Measurements from ENCODE around the gene YTHDC1. TPM values are rescaled to one million over a fixed set of nuclear protein-coding genes. Genes with fewer than 3 reads are reported as not detected.

YTHDC1 gene
- total RNA-seq, 1 experiment from 2014 or later: 31.8 TPM

- DNase-seq (ENCODE audit: low spot score): no peak
Measured at GRCh38 chr4:68359508-68359907, 9.6 kb upstream of the YTHDC1 start.

GRCh38 chr4:68358988-68359387 lies 9.1 kb upstream of the YTHDC1 start:
- no peak for DNase-seq (ENCODE audit: low spot score)

- DNase-seq (ENCODE audit: low spot score): no peak
Measured at GRCh38 chr4:68352791-68353190, 2.9 kb upstream of the YTHDC1 start.

- DNase-seq (ENCODE audit: low spot score): no peak
Measured at GRCh38 chr4:68349279-68349648, 626 bp downstream of the YTHDC1 start.

- DNase-seq (ENCODE audit: low spot score): no peak
Measured at GRCh38 chr4:68348577-68348976, 1.3 kb downstream of the YTHDC1 start.

- DNase-seq (ENCODE audit: low spot score): no peak
Measured at GRCh38 chr4:68347845-68348244, 2.0 kb downstream of the YTHDC1 start.

- no peak for DNase-seq (ENCODE audit: low spot score)
Measured at GRCh38 chr4:68346461-68346860, 3.4 kb downstream of the YTHDC1 start.

GRCh38 chr4:68344785-68345184 lies 5.1 kb downstream of the YTHDC1 start:
- no peak for DNase-seq (ENCODE audit: low spot score)

- no peak for DNase-seq (ENCODE audit: low spot score)
Measured at GRCh38 chr4:68344049-68344448, 5.8 kb downstream of the YTHDC1 start.

GRCh38 chr4:68342134-68342533 lies 7.8 kb downstream of the YTHDC1 start:
- DNase-seq (ENCODE audit: low spot score): no peak

GRCh38 chr4:68338625-68339024 lies 11.3 kb downstream of the YTHDC1 start:
- DNase-seq (ENCODE audit: low spot score): no peak

- no peak for DNase-seq (ENCODE audit: low spot score)
Measured at GRCh38 chr4:68337522-68337921, 12.4 kb downstream of the YTHDC1 start.

- DNase-seq (ENCODE audit: low spot score): no peak
Measured at GRCh38 chr4:68337004-68337403, 12.9 kb downstream of the YTHDC1 start.

GRCh38 chr4:68336530-68336929 lies 13.4 kb downstream of the YTHDC1 start:
- DNase-seq (ENCODE audit: low spot score): no peak

- DNase-seq (ENCODE audit: low spot score): no peak
Measured at GRCh38 chr4:68326141-68326540, 23.7 kb downstream of the YTHDC1 start.

GRCh38 chr4:68324519-68325262 lies 25.2 kb downstream of the YTHDC1 start:
- DNase-seq (ENCODE audit: low spot score): no peak

GRCh38 chr4:68319040-68319439 lies 30.9 kb downstream of the YTHDC1 start:
- no peak for DNase-seq (ENCODE audit: low spot score)

- no peak for DNase-seq (ENCODE audit: low spot score)
Measured at GRCh38 chr4:68316193-68316969, 33.5 kb downstream of the YTHDC1 start.

- no peak for DNase-seq (ENCODE audit: low spot score)
Measured at GRCh38 chr4:68310651-68311247, 39.1 kb downstream of the YTHDC1 start.

GRCh38 chr4:68304731-68305130 lies 45.2 kb downstream of the YTHDC1 start:
- DNase-seq (ENCODE audit: low spot score): no peak

- no peak for DNase-seq (ENCODE audit: low spot score)
Measured at GRCh38 chr4:68299492-68300457, 50.1 kb downstream of the YTHDC1 start.

GRCh38 chr4:68297137-68297536 lies 52.8 kb downstream of the YTHDC1 start:
- DNase-seq (ENCODE audit: low spot score): no peak

Data from H4 (cell line).